Stimulated activated CD4-positive, alpha-beta T cell treated with anti-CD3 and anti-CD28 coated beads, Interleukin-1b, Interleukin-23, amount 100 ng/mL, for 48 hours (primary cell): ENCODE data around the gene ACSS1.

Experiments used
- DNase-seq: peaks from one replicate; pipeline ENCODE4 v3.0.0-alpha.2; 2020

ACSS1 gene

DNA sequence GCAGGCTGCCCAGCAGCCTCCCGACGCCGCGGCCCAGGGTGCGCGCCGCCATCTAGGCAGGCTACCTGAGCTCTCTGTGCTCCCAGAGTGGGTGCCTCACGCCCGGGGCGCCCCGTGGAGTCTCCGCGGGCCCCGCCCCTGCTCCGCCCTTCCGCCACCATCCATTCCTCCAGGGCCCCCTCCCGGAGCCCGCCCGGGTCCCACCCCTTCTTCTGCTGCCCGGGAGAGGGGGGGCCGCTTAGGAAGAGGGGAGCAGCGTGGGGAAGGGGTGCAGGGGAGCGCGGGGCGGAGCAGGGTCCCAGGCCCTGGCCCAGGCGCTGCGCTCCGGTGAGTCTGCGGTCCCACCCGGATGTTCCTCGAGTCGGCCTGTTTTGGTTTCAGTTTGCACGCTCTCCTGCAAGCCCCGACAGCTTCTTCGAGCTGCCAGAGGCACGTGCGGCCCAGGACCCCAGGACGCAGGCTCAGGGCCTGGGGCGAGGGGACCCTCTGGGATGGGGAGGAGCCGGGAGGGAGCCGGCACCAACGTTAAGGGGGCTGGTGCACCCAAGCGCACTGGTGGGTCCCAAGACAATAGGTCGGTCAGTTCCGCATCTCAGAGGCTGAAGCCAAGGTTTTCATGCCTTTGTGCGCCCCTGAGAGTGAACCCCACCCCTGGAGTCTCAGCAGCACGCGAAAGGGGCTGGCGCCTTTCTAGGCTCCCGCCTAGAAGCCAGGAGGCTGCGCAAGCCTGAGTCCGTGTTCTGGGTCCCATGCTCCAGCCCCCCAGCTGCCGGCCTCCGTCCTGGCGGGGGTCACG lies at the start of gene ACSS1:
Gene ACSS1, minus strand, starts transcription at position 89 of the 796 bp plus-strand sequence. Its CDS starts 37 bp downstream, at position 52.
- DNase-seq: peak; percentile 69

DNA sequence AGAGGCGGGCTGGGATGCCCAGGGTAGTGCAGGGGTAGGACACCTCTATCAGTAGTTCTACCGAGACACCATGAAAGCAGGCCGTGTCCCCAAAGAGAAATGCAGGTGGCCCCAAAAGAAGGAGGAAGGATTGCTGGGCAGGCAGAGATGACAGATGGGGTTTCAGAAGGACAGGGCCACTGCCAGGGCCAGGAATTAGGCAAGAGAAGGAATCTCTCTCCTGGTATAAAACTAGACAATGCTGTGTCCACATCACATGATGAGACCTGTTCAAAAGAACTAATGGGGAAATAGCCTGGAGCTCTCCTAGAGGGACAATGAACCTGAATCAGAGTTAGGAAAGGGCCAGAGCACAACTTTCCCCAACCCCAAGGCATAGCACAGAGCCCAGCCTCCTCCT lies 45.6 kb upstream of the ACSS1 start:
- DNase-seq: no peak

GRCh38 chr20:25100914-25101313 lies 43.0 kb upstream of the ACSS1 start:
- DNase-seq: no peak

GRCh38 chr20:25099601-25100140 lies 41.7 kb upstream of the ACSS1 start:
- no peak for DNase-seq

GRCh38 chr20:25097498-25097897 lies 39.6 kb upstream of the ACSS1 start:
- no peak for DNase-seq

DNA sequence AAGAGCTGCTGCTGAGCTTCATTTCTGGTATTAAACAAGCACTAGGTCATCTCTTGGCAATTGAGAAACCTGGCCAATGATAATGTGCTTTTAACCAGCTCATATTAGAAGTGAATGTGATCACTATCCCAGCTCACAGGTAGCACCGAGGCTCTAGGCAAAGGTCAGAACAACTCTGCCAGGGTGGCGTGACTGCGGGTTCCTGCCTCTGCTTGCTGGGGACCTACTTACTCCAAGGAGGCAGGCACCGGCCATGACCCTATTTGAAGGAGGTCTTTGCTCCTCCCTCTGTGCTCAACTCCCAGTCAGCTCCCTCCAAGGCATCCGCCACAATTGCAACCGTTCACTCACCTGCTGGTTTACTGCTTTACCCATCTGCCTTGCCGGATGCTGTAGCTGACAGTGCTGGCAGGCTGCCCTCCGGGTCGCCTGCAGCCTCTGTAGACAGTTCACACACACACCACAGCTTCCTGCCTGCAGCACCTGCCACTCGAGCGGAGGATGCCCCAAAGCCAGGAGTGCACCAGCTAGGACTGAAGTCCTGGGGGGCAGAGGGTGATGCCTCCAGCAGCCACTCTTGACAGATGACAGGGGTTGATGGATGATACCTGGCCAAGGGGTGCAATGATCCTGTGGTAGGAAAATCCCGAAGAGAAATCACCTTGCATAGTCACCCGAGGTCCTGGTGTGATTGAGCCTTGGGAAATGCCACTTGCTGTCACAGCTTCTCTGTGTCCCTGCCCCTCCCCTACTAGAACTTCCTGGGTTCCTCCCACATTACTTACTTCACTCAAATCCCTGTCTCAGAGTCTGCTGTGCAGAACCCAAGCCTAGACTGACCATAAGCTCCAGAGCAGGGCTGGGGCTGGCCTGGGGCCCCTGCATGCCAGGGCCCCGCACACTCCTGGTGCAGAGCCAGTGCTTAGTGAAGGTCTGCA lies 32.8 kb upstream of the ACSS1 start:
- peak; percentile 67 for DNase-seq

DNA sequence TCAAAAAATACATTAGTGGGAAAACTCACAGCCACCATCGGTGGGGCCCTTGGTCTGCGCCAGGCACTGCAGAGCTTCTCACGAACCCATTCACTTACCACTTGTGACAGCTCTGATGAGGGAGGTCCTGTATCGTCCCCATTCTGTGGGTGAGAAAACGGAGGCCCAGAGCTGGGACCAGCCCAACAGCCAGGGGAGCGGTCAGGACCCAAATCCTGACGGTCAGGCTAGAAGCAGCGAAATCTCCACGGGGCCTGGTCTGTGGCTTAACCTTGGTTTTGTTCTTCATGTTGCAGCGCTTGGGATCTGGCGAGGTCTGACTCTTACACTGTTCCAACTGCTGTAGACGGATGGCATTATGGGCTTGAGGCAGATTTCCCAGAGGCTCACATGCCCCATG lies 31.7 kb upstream of the ACSS1 start:
- no peak for DNase-seq

DNA sequence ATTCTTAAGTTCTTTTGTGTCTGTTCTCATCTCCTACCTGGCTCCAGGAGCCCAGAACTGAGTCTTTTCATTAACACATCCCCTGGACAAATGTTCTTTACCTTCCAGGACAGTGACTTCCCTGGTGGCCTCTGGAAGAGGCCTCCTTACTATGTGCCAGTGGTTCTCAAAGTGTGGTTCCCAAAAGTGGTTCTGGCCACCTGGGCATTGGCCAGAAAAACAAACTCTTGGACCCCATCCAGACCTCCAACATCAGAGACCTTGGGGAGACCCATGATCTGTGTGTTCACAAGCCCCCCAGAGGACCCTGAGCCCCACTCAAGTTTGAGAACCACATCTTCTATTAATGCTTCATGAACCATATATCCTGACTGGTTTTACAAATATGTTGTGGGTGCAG lies 31.2 kb upstream of the ACSS1 start:
- DNase-seq: no peak

GRCh38 chr20:25088267-25088666 lies 30.3 kb upstream of the ACSS1 start:
- DNase-seq: no peak

DNA sequence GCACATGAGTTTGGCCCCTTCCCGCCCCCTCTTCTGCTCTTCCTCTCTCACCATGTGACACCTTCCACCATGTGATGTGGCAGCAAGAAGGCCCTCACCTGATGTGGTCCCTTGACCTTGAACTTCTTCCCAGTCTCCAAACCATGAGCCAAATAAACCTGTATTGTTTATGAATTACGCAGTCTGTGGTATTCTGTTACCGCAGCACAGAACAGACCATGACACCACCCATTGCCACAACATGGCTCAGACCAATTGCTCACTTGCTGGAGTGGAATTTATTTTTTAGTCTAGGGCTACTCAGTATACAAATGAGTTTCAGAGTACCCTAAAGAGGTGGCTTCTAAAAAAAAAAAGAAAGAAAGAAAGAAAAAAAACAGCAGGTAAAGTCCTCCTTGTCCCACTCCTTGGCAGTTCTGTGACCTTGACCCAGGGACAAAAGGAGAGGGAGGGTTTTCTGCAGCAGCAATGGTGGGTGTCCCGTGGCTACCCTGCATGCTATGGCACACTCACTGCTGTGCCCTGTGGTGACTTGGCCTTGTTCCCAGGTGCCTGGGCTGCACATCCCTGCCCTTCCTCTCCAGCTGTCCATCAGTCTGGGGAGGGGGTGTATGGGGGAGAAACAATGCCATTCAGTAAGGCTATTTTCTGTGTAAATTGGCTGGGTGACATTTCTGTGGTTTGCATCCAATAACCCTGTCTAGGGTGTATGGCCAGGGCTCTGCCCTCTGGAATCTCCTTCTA lies 29.4 kb upstream of the ACSS1 start:
- no peak for DNase-seq

DNA sequence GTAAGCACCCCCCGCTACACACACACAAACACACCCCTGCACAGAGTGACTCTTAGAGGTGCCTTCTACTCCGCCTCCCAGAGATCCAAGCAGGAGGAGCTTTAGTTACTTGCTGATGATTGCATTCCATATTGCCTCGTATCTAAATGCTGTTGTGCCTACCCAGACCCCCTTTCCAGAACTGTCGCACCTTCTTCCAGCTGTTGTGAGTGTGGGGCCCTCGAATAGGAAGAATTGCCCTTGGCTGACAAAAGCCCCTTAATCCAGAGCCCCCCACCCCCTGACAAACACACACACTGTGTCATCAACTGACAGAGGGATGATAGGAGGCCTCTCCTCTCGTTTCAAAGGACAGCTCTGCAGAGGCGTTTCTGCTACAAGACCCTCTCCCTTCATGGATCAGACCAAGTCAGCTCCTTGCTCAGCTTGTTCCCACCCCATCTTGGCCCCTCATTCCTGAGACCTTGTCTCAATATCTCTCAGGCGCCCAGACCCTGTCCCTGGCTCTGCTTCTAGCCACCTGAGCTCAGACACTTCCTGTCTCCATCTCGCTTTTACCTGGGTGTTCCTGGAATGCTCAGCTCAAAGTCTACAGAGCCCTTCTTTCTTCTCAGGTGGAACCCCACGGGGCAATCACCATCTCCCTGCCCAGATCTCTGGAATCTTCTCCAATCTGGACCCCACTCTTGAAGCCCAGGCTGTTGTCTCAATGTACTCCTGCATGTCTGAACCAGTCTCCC lies 28.0 kb upstream of the ACSS1 start:
- no peak for DNase-seq

DNA sequence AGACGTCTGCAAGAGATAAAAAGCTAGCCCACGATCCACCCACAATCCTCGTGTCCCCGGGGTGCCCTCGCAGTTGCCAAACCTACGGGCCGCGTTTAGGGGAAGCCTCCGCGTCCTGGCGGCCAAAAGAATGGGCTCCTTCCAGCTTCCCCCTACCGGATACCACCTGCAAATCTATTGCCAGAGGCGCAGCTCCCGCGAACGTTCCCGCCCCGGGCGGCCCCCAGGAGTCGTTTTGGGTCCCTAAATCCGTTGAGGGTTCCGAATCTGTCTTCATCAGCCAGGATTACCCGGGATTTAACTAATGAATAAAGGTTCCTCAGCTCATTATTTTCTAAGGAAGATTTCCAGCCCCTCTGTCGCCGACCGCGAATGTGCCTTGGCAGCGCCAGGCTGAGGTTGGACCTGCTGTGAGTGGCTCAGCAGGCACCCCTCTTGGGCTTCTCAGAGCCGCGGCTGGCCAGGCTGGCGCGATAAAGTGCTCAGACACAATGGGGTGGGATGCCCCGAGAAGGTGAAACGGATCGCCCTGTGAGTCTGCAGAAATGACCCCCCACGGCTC lies 26.8 kb upstream of the ACSS1 start:
- DNase-seq: no peak

- DNase-seq: no peak
Measured at GRCh38 chr20:25083773-25084625, 26.1 kb upstream of the ACSS1 start.

- DNase-seq: no peak
Measured at GRCh38 chr20:25083141-25083772, 25.3 kb upstream of the ACSS1 start.

- no peak for DNase-seq
Measured at GRCh38 chr20:25082498-25082873, 24.5 kb upstream of the ACSS1 start.

DNA sequence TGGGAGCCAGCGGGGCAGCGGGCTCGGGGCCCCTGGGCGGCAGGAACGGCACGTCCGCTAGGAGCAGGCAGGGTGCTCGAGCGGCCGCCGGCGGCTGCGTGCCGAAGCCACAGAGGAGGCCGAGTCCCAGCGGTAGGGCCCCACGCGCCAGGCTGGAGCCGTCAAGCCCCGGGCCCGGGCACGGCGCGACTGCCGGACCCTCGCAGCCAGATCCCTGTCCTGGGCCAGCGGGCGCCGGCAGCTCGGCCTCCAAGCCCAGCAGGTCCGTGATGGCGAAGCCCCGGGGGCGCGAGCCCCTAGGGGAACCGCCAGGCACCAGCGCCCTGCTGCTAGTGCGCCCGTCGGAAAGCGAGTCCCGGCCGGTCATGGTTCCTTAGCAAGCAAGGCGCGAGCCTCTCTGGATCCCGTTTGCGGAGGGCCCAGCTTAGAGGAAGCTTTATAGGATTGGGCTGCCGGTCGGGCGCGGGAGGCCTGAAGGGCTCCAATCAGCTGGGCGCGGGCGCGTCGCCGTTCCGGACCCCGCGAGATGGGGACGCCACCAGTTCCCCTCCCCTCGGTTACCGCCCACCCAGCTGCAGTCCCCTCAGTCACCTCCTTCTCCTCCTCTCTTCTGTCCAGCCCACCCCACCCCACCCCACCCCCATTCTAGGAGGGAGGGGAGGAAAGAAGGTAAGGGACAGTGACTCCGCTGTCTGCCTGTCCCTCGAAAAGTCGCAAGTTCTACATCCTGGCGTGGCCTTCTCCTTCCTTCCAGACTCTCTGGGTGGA lies 24.0 kb upstream of the ACSS1 start, which contains the start of gene VSX1:
Gene VSX1, minus strand, starts transcription at position 412 of the 768 bp plus-strand sequence. Its CDS starts 45 bp downstream, at position 367.
- no peak for DNase-seq

DNA sequence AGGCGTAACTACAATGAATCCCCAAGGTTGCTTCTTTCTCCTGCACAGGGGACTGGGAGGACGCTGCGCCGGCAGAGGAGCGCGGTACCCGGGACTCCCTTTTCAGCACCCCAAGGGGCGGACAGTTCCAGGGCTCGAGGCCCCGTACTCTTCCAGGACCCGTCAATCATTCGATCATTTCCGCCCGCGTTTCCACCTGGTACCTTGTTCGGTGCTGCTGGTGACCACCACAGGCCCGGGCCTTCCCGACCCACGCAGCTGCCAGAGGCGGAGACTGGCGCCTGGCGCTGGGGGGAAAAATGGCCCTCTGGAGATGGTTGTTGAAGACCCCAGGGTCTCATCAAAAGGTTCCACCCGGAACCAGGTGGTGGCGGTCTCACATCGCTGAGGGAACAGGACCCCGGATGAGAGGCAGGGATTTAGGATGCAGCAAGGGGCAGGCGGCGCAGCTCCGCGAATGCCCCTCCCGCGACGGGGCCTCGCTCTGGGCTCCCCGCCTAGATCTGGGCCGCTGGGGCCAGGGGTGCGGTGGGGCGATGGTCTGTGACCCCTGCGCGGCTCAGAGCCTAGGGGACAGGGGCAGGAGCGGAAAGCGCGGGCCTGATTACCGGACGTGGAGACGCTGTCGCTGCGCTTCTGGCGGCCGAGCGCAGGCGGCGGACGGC lies 23.3 kb upstream of the ACSS1 start:
- DNase-seq: peak; percentile 30

DNA sequence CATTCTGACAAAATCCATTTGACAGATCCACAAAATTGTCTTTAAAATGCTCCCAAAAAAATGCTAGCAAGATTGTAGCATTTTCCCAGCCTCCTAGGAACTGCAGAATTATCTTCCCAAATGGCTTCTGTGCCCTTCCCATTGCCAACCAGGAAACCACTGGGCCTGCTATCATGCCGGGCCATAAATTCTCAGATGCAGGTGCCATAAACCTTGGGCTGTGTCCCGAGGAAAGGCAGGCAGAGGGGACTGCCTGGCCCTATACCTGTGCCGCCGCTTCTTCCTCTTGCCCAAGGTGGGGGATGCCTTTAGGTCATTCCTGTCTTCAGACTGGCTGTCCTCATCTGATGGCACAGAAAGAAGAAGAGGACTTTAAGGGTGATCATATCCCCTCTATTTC lies 21.2 kb upstream of the ACSS1 start:
- no peak for DNase-seq

- no peak for DNase-seq
Measured at GRCh38 chr20:25078662-25079061, 20.7 kb upstream of the ACSS1 start.
